Liver (tissue), 3 donors: Measurements from ENCODE around the gene TGFBI.

Experiments
- CTCF ChIP-seq: fragments of 150-350 bp; IDR thresholded peaks from 2 replicates; pipeline ENCODE4 v1.5.1; 2017; ENCODE audit warnings: improper control_type of control experiment, low read depth, low read length; ENCODE audit not compliant: missing input control
- HNF4A ChIP-seq, 2 donors: conservative IDR thresholded peaks; 2 replicates each; pipeline ENCODE4 v1.6.1; 2016; ENCODE audit warnings: antibody characterized with exemption in 2 of 2, mild to moderate bottlenecking in 2 of 2
- NR2F2 ChIP-seq: IDR thresholded peaks from 2 replicates; pipeline ENCODE4 v1.6.1; 2016; ENCODE audit warnings: antibody characterized with exemption
- REST ChIP-seq: IDR thresholded peaks from 2 replicates; pipeline ENCODE4 v1.6.1; 2016; ENCODE audit warnings: antibody characterized with exemption, mild to moderate bottlenecking
- donor health status: healthy.
- donor health status: healthy.

GRCh38 chr5:136023958-136024541 is 4.7 kb upstream of the TGFBI start:
- TF ChIP-seq CTCF (no peak), REST (no peak), HNF4A (conservative IDR thresholded peaks at IDR 0.05) (no peak), NR2F2 (no peak)
